ENCODE results near the gene SORCS2. TPM values are rescaled to one million over a fixed set of nuclear protein-coding genes. Genes with fewer than 3 reads are reported as not detected.

SORCS2 gene
- total and polyA plus RNA-seq, 2 of the 4 experiments (the other 2 are of a cell fraction): 0.36 to 0.62 TPM

- H3K4ac ChIP-seq (ENCODE audit: low read depth, low read length): no peak overlapping the region
- H3K36me3 ChIP-seq (ENCODE audit: control insufficient read depth, insufficient read depth, low read length): no peaks in the 10 kb centered on the region
- no peak overlapping the region for H2BK5ac ChIP-seq (ENCODE audit: low read depth, low read length, poor library complexity, severe bottlenecking)
- H3K18ac ChIP-seq (ENCODE audit: low read depth, low read length): no peak overlapping the region
- 66% methylated on average over 5 of the region's 6 CpGs; no CpG with 5 or more reads in 1 of the 2 experiments for WGBS, 2 experiments (ENCODE audit: extremely low coverage in 2 of 2, insufficient read length in 1 of 2)
- ChIA-PET CTCF (no interaction called here), POLR2A (ENCODE audit: unreplicated experiment) (no interaction called here)
- H3K4me1 ChIP-seq (ENCODE audit: control insufficient read depth, insufficient read depth, low read length): no peaks in the 10 kb centered on the region
- no peak overlapping the region for H2AFZ ChIP-seq (replicated peaks; ENCODE audit: low read length, poor library complexity)
- no peaks in the 10 kb centered on the region for H3K9me1 ChIP-seq (ENCODE audit: insufficient read depth, low read length)
- H3K27ac ChIP-seq (ENCODE audit: insufficient read depth, low read length): no peak overlapping the region
- no peak overlapping the region for H4K91ac ChIP-seq (ENCODE audit: insufficient read depth, low read depth, low read length)
- no peaks in the 10 kb centered on the region for H4K20me1 ChIP-seq (ENCODE audit: insufficient read depth, low read length)
- H2AK5ac ChIP-seq (ENCODE audit: low read depth, low read length): no peak overlapping the region
- no peak overlapping the region for H3K4me3 ChIP-seq (ENCODE audit: insufficient read depth, low read depth, low read length)
- no peak overlapping the region for H3K14ac ChIP-seq (replicated peaks; ENCODE audit: low read depth, low read length)
- H2BK120ac ChIP-seq (ENCODE audit: low read depth, low read length): no peak overlapping the region
- TF ChIP-seq POLR2A (IDR thresholded peaks at IDR 0.05; ENCODE audit: low read depth, low read length) (no peak), CEBPB (IDR thresholded peaks at IDR 0.05; ENCODE audit: low read depth, low read length) (no peak), CHD1 (IDR thresholded peaks at IDR 0.05; ENCODE audit: low read depth, low read length) (no peak), RAD21 (IDR thresholded peaks at IDR 0.05; ENCODE audit: low read length) (no peak), CTCF (conservative IDR thresholded peaks at IDR 0.05; ENCODE audit: low read depth, low read length) (no peak)
- TF ChIP-seq, protein P1, sequence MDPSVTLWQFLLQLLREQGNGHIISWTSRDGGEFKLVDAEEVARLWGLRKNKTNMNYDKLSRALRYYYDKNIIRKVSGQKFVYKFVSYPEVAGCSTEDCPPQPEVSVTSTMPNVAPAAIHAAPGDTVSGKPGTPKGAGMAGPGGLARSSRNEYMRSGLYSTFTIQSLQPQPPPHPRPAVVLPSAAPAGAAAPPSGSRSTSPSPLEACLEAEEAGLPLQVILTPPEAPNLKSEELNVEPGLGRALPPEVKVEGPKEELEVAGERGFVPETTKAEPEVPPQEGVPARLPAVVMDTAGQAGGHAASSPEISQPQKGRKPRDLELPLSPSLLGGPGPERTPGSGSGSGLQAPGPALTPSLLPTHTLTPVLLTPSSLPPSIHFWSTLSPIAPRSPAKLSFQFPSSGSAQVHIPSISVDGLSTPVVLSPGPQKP (IDR thresholded peaks at IDR 0.05; ENCODE audit: borderline replicate concordance, low read depth, low read length): no peak
- ATAC-seq (ENCODE audit: low read depth) (no peak), DNase-seq (no peak)
- H4K8ac ChIP-seq (ENCODE audit: low read depth in 2 of 2, low read length in 2 of 2): no peak overlapping the region
- no peak overlapping the region for H3K9ac ChIP-seq (ENCODE audit: low read depth, low read length)
- H4K5ac ChIP-seq (ENCODE audit: low read depth, low read length): no peak overlapping the region
- no TSS peak for BruUV-seq (replicated peaks)
- no peak overlapping the region for H3K23ac ChIP-seq (ENCODE audit: low read depth, low read length)
- in situ Hi-C loops (cut with MboI; ENCODE audit: low sequenced_read_pairs) (no loop called here), dilution Hi-C loops (cut with HindIII; ENCODE audit: low sequenced_read_pairs, unreplicated experiment) (no loop called here), intact Hi-C loops (cut with micrococcal nuclease) (no loop called here)
- H3K27me3 ChIP-seq (ENCODE audit: control insufficient read depth, insufficient read depth, low read length): peaks cover 25% of the 10 kb centered on the region
- H3K4me2 ChIP-seq (ENCODE audit: low read depth, low read length): no peak overlapping the region
- H3K56ac ChIP-seq (ENCODE audit: extremely low read depth, insufficient read depth, low read length): no peak overlapping the region
- H3K9me3 ChIP-seq (ENCODE audit: control insufficient read depth, insufficient read depth, low read length): peaks cover 2% of the 10 kb centered on the region; the same call in 1 of the 2 replicates
- H2BK15ac ChIP-seq (ENCODE audit: low read depth, low read length): no peak overlapping the region
- no peak overlapping the region for H2BK20ac ChIP-seq (ENCODE audit: low read depth, low read length)
- H2AK9ac ChIP-seq (replicated peaks; ENCODE audit: low read depth, low read length, poor library complexity): no peak overlapping the region
- H3K79me1 ChIP-seq (ENCODE audit: low read depth in 1 of 2, low read length in 2 of 2): no peaks in the 10 kb centered on the region
These were observed 158.1 kb downstream of the SORCS2 start for GRCh38 chr4:7350396-7350795.
